T-helper 22 cell (primary cell): ENCODE measurements around the gene OR2V2.

ENCODE experiments used
- DNase-seq: peaks from one replicate; pipeline ENCODE4 v3.0.0-alpha.2; 2020; ENCODE audit warnings: low read depth

The OR2V2 gene

DNA sequence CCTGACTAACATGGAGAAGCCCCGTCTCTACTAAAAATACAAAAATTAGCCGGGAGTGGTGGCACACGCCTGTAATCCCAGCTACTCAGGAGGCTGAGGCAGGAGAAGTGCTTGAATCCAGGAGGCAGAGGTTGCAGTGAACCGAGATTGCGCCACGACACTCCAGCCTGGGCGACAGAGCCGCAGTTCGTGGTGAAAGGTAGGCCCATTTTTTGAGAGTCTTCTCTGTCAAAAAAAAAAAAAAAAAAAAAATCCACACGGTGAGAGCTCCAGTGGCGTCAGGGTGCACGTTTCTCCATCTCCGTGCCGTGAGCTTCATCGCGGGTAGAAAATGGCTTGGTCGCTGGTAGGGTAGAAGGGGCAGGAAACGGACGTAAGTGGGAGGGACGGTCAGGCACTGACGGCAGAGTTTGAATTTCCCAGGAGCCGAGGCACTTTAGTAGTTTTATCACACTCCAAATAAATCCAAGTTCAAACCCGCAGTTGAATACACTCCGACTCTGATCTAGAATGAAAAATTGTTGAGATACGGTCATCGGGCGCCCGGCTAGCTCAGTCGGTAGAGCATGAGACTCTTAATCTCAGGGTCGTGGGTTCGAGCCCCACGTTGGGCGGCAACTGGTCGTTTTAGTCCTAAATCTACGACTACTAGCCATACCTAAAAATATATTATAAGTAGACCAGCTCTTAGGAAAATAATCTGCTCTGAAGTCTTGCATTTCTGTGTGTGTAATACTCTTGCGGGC, 60.0 kb downstream of the OR2V2 start:
- peak; percentile 52 for DNase-seq

DNA sequence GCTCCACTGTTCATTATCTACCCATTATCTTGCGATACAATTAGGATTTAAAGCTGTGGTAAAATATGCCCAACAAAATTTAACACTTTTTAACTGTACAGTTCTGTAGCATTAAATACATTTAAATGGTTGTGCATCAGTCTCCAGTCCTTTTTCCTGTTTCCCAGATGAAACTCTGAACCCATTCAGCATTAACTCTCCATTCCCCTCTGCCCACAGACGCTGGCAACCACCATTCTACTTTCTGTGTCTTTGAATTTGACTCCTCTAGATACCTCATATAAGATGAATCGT, 60.5 kb downstream of the OR2V2 start:
- DNase-seq, result no peak
